Activated CD4-positive, alpha-beta T cell treated with anti-CD3 and anti-CD28 coated beads, Interleukin-2, amount 50 U/mL, for 1 hour (primary cell): ENCODE results near the gene SUPT3H.
"Not testable (repeated sequence)": the region's sequence is repeated elsewhere in the genome, so short reads cannot be mapped to it uniquely, and the experiment has no call there.

Experiments
- DNase-seq: peaks from one replicate; pipeline ENCODE4 v3.0.0-alpha.2; 2020

The SUPT3H gene

GRCh38 chr6:45169815-45170214, 207.9 kb downstream of the SUPT3H start:
- no peak for DNase-seq

GRCh38 chr6:45163952-45164766, 213.6 kb downstream of the SUPT3H start:
- no peak for DNase-seq

GRCh38 chr6:45160305-45160704, 217.4 kb downstream of the SUPT3H start:
- DNase-seq = no peak

- no peak for DNase-seq
Measured at GRCh38 chr6:45156075-45156474, 221.7 kb downstream of the SUPT3H start.

DNA sequence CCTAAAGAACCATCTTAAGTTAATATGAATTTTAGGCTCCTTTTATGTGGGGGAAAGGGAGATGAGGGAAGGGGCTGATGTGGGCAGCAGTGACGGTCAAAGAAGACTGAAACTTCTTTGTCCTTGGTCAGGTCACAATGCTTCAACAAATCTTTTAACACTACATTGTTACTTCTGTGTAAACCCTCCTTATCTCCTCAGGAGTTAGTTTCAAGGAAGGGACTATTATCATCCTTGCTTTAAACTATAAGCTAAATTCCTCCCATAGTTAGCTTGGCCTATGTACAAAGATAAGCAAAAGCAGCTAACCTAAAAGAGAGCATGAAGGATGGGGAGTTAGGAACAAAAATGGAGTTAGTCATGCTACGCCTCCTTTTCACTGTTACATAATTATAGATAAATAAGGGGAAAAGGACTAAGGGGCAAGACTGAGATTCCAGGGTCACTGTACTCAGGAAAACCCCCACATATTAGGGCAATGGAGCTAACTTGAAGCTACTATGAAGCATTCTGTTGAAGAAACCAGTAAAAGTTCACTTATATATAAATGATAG, 222.3 kb downstream of the SUPT3H start:
- no peak for DNase-seq

DNA sequence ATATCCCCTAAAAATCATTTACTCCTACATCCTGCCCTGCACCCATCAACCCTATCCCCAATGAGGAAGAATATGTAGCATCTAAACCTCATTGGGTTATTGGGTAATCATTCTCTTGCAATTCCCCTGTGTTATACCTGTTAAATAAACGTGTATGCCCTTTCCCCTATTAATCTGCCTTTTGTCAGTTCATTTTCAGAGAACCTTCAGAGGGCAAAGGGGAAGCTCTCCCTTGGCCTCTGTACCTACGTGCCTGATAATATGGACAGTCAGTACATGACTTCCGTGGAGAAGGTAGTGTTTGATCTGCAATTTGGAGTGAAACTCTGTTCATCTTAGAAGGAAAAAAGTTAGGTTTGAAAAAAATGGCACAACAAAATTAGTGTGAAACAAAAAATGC, 223.1 kb downstream of the SUPT3H start:
- DNase-seq = no peak

- no peak for DNase-seq
Measured at GRCh38 chr6:45148711-45149341, 228.9 kb downstream of the SUPT3H start.

DNA sequence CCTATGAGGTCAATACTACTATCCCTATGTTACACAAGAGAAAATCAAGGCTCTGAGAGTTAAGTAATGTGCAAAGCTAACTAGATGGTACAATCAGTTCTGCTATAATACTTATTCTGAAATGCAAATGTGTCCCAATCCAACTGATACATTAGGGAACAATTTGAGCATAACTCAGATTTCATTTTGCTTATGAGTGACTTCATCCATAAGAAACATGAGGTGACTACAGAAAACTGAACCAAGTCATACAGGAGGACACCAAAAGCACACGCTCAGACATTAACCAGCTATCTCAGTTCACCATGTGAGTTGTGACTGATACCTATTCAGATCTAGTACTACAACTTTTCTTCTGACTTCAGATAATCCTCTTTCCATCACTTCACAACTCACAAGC, 229.5 kb downstream of the SUPT3H start:
- no peak for DNase-seq

DNA sequence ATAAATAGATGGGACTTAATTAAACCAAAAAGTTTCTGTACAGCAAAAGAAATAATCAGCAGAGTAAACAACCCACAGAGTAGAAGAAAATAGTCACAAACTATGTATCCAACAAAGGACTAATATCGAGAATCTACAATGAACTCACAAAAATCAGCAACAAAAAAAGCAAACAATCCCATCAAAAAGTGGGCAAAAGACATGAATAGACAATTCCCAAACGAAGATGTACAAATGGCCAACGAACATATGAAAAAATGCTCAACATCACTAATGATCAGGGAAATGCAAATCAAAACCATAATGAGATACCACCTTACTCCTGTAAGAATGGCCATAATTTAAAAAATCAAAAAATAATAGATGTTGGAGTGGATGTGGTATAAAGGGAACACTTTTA, 232.1 kb downstream of the SUPT3H start:
- DNase-seq = not testable (repeated sequence)

- DNase-seq = no peak
Measured at GRCh38 chr6:45138765-45139164, 239.0 kb downstream of the SUPT3H start.

GRCh38 chr6:45136495-45136894, 241.2 kb downstream of the SUPT3H start:
- DNase-seq = no peak

DNA sequence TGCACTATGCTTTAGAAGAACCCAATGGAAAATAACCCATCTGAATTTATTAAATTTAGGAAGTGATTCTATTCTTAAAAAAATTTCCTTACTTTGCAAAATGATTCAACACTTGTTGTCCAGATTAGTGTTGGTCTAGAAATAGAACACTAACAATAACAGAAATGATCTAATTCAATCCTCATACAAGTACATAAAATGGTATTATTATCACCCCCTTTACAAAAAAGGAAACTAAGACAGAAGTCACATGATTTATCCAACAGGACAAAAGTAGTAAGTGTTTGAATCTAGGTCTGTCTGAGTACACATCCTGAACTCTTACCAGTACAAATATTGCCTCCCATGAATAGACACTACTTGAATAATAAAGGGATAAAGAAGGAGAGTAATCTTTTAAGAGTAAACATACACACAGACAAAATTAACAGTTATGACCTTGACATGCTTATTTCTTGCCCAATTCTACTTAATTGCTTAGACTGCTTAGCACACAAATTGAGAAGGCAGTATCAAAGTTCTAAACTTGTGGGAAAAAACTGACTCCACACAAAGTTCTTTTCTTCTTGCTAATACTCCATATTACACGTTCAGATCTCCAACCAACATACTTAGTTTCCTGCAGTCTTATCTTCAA, 245.0 kb downstream of the SUPT3H start:
- DNase-seq = no peak

DNA sequence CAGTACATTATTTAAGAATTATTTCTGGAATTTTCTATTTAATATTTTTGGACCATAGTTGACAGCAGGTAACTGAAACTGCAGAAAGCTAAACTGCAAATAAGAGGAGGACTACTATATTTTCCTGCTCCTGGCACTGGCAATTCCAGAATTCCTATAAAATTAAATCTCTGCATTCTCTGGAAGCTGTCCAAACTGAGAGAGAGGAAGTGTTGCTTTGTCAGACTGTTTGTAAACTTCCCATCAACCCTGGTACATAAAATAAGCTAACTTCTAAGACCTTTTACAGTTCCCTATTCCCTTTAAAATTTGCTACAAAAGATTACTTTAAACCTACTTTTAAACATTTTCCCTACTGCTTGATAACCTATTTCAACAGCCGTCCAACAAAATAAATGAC, 245.7 kb downstream of the SUPT3H start:
- no peak for DNase-seq

- no peak for DNase-seq
Measured at GRCh38 chr6:45129051-45129450, 248.7 kb downstream of the SUPT3H start.

DNA sequence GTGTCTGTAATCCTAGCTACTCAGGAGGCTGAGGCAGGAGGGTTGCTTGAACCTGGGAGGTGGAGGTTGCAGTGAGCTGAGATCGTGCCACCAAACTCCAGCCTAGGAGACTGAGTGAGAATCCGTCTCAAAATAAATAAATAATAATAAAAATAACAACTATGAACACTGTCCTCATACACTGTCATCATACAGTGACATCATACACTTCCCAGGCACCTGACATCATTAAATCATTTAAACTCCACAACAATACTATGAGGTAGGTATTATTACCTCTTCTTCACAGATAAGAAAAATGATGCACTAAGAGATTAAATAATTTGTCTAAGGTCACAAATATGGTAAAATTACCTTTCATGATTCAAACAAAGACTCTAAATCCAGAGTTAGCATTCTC, 250.5 kb downstream of the SUPT3H start:
- DNase-seq = no peak

GRCh38 chr6:45126033-45126432, 251.7 kb downstream of the SUPT3H start:
- DNase-seq = no peak

- DNase-seq = no peak
Measured at GRCh38 chr6:45123023-45123422, 254.7 kb downstream of the SUPT3H start.

- DNase-seq = no peak
Measured at GRCh38 chr6:45118754-45119153, 259.0 kb downstream of the SUPT3H start.

DNA sequence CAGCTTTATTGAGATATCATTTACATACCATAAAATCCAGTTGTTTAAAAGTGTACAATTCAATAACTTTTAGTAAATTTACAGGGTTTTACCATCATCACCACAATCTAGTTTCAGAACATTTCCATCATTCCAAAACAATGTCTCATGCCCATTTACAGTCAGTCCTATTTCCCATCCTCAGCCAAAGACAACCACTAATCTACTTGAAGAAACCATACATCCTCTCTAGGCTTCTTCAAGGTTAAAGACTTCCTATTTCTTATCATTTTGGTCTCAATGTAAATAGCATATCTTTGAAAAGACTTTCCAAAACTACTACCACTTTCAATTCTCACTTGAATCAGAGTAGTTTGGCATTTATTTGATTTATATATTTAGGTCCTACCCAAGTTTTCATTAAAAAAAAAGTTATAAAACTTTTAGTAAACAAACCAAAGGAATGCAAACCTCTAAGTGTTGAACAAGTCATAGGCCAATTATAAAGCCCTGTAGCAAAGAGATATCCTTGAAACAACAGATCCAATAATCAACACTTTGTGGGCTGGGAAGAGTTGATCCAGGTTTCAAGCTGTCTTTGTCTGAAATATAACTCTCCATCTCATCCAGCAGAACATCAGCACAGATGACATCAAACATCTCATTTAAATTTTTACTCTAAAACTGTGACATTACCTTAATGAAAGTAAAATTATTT, 260.9 kb downstream of the SUPT3H start:
- no peak for DNase-seq

DNA sequence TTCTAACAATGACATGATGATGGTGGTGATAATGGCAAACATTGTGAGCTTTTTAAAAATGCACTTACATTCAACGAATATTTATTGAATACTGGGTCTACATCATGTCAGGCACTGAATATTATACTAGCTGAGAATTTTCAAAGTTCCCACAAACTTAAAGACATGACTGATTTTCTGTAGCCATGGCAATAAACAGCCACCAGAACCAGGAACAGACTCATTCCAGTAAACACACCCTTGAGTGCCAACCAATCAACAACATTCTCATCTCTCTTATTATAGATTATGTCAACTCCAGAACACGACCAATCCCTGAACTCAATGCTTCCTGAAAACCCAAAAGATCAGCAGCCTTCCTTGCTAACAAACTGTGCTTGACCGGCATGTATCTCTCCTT, 262.0 kb downstream of the SUPT3H start:
- DNase-seq = no peak

DNA sequence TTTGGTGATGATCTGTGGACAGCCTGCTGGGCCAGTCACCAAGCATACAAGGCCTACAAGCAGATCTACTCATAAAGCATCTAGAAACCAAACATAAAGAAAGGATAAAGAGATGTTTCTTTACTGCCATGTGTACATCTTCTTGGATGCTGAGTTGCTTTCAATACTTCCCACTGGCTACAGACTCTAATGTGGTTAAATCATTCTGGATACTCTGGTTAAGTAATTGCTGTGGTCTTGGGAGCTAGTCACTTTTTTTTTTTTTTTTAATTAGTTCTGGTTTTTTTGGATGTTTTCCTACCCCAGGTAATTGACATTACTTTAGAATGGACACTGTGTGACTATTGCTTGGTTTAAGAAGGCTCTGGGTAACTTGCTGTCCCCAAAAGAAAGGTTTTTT, 265.0 kb downstream of the SUPT3H start:
- DNase-seq = no peak

- no peak for DNase-seq
Measured at GRCh38 chr6:45109551-45109950, 268.2 kb downstream of the SUPT3H start.

GRCh38 chr6:45105170-45105820, 272.4 kb downstream of the SUPT3H start:
- no peak for DNase-seq
